Effector CD4-positive, alpha-beta T cell (primary cell): ENCODE results near the gene KCNJ14.
"Not testable (repeated sequence)": the region's sequence is repeated elsewhere in the genome, so short reads cannot be mapped to it uniquely, and the experiment has no call there.

Experiments
- DNase-seq: peaks from one replicate; pipeline ENCODE4 v3.0.0-alpha.2; 2020

KCNJ14 gene

DNA sequence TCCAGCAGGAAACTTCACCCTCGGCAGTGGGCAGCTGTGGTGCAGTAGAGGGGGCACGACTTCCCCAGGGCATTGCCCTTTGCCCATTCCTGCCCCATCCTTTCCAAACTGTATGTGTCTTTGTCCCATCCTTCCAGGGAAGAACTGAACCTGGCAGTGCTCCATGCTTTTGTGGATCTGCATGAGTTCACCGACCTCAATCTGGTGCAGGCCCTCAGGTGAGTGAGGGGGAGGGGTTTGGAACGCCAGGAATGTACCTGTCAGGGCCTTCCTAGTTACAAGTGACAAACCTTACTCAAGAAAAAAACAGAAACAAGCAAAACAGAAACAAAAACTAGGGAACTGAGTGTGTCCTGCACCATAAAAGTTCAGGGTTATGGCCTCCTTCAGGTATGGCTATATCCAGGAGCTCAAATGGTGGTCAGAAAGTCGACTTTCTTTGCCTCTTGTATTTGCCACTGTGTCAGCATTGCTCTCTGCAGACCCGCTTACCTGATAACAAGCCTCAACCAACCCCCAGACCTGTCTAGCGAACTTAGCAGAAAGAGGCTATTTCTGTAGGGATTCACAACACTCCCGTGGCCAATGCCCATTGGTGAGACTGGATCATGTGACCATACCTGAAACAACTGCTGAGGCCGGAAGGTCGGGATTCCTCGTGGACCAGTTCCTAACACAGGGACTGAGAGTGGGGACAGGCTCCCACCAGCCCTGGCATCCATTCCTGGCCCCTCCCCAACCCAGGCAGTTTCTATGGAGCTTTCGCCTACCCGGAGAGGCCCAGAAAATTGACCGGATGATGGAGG is 18.0 kb downstream of the KCNJ14 start:
- no peak for DNase-seq

DNA sequence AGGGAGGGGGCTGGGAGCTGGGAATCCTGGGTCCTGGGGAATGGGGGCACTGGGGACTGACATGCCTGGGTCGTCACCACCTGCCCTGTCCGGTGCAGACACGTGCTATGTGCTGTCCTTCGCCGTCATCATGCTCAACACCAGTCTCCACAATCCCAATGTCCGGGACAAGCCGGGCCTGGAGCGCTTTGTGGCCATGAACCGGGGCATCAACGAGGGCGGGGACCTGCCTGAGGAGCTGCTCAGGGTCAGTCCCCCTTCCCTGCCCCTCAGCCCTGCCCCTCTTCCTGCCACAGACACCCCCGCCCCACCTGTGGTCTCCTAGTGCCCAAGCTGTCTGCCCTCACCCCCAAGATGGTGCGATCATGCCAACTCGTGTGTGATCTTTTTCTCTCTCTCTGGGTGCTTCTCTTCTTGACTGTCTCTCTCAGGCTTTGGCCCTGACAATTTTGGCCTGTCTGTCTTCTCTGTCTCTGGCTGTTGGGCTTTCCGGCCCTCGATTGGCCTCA is 18.8 kb downstream of the KCNJ14 start:
- no peak for DNase-seq

DNA sequence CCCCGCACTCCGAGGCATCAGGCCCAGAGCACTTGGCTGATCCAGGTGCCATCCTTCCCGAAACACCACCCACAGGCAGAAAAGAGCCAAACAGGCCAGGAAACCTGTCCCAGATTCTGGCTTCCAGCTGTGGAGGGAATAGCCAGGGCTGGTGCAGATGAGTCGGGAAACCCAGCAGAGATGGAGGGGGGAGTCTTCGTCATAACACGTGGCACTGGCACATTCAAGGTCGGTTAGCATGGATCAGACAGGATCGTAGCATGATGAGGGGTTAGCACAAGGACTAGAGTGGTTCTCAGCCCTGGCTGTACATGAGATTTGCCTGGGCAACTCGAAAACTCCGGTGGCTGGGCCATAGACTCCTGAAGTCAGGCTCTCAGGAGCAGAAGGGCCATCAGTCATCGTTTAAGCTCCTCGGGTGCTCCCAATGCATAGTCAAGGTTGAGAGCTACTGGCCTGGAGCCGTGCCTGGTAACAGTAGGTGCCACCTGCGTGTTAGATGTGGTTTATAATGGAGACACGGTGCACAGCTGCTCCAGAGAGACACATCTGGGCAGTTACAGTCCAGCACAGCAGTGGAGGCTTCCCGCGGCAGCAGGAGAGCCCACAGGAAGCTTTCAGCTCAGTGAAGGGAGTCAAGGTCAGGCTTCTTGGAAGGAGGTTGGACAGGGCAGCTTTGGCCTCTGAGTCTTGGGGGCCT is 20.1 kb downstream of the KCNJ14 start:
- no peak for DNase-seq

DNA sequence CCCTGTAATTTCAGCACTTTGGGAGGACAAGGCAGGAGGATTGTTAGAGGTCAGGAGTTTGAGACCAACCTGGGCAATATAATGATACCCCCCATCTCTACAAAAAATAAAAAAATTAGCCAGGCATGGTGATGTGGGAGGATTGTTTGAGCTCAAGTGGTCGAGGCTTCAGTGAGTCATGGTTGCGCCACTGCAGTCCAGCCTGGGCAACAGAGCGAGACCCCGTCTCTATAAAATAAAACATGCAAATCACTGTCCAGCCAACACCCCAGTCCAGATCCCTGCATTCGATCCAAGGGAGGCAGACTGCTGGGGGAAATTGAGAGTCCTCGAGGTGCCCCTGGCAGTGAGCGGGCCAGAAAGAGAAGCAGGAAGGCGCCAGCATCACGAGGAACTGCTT is 20.8 kb downstream of the KCNJ14 start:
- DNase-seq: no peak

DNA sequence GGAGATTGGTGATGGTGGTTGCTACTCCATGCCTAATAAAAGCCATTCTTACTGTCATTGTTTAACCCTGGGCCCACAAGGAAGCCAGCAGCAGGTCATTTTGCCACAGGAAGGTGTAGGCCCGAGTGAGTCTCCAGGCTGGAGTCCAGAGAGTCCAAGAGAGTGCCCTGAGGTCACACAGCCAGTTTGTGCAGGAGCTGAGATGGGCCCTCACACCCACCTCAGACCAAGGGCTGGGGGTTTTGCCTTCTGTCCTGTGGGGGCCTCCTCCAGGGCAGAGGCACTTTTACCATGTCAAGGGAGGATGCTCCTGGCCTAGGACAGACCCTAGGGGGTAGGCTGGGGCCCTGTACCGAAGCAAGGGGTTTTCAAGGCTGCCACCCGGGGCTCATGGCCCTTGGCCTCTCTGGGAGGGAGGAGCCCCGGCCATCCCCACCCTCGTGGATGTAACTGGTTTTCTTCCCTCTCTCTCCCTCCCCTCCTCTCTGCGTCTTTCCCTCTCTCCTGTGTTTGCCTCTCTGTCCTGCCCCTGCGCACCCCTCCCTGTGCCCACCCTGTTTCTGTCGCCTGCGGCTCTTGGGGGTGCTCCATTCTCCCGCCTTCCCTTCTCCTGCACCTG is 21.8 kb downstream of the KCNJ14 start:
- DNase-seq: no peak

DNA sequence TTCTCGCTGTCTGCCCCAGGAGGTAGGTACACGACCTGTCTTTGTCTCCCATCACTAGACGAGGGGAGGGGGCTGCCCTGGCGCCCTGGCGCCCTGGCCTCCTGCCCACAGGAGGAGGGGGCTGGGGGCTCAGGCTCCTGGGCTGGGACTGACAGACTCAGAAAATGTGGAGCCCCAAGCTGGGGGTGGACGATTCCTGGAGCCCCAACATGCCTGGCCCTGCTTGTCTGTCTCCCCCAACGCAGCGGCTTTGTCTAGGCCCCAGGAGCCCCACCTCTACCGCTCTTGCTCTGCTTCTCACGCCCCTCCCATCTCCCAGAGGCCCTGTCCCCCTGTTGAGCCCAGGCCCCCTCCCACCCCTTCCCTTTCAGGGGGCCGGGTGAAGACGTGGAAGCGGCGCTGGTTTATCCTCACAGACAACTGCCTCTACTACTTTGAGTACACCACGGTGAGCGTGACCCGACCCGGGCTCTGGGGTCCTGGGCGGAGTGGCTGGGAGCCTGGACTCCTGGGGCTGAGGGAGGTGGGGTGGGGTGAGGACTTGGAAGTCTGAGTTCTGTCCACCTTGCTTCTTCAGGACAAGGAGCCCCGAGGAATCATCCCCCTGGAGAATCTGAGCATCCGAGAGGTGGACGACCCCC is 22.4 kb downstream of the KCNJ14 start:
- no peak for DNase-seq

DNA sequence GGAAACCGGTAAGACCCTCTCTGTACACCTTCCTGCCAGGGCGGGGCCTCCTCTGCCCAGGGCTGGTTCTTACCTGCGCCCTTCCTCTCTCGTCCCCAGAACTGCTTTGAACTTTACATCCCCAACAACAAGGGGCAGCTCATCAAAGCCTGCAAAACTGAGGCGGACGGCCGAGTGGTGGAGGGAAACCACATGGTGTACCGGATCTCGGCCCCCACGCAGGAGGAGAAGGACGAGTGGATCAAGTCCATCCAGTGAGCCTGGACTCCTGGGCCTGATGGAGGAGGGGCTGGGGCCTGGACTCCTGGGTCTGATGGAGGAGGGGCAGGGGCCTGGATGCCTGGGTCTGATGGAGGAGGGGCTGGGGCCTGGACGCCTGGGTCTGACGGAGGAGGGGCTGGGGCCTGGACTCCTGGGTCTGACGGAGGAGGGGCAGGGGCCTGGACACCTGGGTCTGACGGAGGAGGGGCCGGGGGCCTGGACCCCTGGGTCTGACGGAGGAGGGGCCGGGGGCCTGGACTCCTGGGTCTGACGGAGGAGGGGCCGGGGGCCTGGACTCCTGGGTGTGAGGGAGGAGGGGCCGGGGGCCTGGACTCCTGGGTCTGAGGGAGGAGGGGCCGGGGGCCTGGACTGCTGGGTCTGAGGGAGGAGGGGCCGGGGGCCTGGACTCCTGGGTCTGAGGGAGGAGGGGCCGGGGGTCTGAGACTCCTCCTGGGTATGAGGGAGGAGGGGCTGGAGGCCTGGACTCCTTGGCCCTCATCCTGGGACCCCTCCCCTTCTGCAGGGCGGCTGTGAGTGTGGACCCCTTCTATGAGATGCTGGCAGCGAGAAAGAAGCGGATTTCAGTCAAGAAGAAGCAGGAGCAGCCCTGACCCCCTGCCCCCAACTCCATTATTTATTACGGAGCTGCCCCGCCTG is 23.2 kb downstream of the KCNJ14 start:
- DNase-seq: no peak

DNA sequence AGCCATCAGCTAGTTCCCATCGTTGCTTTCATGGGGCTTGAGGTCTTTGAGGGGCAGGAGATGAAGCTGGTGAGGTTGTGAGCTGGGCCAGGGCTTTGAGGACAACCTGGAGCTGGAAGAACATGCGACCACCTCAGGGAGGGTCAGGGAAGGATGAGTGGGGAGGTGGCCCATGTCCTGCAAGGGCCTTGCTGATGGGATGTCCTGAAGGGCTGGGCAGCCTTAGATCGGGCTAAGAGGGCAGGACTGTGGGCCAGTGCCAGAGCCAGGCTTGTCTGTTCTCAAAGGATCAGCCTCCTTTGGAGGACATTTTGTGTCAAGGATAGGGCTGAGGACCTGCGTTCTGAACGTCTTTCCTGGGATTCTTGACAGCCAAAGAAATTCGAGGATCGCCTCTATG is 24.3 kb downstream of the KCNJ14 start:
- DNase-seq: no peak

DNA sequence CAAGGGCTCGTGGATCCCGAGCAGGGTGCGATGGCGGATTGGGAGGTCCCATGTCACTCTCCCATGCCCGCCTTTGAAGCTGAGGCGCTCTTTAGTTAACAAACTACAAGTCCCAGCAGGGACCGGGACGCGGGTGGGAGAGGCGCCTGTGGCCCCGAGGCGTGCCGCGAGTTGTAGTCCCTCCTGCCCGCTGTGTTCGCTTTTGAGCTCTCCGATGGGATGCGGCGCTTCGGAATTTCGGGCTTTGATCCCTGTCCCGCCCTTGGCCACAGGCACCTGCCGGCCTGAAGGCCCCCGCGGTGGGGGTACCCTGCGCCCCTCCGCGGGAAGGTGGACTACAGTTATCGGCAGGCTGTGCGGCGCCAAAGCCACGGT is 24.8 kb downstream of the KCNJ14 start:
- DNase-seq: no peak

DNA sequence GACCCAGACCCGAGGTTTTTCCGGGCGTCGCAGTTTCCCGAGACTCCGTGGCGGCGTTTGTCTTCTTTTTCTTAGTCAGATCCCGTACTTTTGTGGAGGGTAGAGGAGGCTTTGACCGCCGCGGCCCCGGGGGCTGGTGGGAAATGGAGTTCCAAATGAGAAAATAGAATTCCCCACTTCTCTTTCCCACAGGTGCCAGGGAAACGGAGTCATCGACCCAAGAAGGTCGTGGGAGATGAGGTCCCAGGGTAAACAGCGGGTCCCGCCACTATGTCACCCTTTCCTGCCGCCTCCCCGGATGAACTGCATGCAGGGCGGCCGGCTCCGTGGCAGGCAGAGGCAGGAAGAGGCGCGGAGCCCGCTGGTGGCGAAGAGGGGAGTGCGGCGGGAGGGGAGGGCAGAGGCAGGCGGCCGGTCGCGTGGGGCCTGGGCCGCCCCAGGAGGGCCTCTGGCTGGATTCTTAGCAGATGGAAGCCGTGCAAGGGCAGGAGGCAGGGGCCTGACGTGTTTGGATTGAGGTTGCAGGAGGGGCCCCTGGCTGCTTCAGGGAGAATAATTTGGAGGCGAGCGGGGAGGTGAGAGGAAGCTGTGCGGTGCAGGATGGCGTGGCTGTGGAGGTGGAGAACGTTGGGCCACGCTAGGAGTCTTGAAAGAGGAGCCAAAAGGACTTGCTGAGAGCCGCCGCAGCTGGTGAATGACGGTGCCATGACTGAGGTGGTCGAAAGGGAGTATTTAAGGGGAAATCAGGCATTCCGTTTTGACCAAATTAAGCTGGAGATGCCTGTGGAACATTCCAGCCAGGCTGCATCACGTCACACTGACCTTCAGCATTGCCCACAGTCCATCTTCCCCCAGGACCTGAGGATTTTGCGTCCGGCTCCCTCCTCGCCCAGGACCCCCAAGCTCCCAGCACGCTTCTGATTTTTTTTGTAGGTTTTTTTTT is 25.5 kb downstream of the KCNJ14 start:
- peak; percentile 53 for DNase-seq

DNA sequence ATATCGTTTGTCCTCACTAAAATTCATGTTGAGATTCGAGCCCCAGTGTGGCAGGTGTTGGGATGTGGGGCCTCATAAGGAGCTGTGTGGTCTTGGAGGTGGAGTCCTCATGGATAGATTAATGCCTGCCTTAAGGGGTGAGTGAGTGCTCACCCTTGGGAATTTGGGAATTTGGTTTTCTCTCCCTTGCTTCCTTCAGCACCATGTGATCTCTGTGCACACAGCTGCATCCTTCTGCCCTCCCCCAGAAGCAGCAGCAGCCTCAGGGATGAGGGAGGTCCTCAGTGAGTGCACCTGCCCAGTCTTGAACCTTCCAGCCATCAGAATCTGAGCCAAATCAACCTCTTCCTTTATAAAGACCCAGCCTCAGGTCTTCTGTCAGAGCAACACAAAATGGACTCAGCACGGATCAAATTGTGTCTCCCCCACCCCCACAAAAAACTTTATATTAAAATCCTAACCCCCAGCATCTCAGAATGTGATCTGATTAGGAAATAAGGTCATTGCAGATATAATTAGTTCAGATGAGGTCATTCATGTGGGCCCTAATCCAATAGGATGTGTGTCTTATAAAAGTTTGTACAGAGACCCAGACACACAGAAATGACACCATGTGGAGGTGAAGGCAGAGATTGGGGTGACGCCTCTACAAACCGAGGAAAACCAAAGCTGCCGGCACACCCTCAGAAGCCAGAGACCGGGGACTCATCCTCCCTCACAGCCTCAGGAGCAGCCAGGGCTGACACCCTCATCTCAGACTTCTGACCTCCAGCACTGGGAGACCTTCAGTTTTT is 26.7 kb downstream of the KCNJ14 start:
- no peak for DNase-seq

DNA sequence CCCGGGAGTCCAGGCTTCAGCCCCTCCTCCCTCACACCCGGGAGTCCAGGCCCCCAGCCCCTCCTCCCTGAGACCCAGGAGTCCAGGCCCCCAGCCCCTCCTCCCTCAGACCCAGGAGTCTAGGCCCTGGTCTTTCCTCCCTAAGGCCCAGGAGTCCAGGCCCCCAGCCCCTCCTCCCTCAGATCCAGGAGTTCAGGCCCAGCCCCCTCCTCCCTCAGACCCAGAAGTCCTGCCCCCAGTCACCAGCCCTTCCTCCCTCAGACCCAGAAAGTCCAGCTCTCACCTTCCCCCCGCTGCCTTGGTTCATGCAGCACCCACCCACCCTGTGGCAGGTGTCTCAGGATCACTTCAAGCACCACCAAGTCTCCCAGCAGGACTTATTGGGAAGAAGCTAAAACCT is 27.9 kb downstream of the KCNJ14 start:
- DNase-seq: no peak

DNA sequence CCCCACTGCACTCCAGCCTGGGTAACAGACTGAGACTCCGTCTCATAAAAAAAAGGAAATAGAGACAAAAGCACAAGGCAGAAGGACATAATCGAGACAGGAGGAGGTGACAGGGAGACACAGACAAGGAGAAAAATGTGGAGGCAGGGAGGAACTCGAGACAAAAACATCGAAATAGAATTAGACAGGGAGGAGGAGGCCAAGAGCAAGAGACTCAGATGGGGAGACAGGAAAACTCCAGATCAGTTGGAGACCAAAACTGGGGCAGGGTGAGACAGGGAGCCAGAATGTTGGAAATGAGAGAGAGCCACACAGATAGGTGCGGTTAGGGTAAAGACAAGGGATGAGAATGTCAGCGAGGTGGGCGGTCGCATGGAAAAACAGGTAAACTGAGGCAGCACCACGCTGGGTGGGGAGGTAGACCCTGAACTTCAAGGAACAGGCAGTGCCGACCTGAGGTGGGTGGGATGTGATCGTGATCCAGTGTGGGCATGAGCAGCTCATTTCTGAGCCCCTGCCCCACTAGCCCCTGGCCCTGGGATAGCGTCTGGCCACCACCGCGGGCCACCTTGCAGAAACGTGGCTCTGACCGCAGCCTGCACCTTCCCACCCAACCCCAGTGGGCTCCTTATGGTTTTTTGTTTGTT is 29.0 kb downstream of the KCNJ14 start:
- no peak for DNase-seq

DNA sequence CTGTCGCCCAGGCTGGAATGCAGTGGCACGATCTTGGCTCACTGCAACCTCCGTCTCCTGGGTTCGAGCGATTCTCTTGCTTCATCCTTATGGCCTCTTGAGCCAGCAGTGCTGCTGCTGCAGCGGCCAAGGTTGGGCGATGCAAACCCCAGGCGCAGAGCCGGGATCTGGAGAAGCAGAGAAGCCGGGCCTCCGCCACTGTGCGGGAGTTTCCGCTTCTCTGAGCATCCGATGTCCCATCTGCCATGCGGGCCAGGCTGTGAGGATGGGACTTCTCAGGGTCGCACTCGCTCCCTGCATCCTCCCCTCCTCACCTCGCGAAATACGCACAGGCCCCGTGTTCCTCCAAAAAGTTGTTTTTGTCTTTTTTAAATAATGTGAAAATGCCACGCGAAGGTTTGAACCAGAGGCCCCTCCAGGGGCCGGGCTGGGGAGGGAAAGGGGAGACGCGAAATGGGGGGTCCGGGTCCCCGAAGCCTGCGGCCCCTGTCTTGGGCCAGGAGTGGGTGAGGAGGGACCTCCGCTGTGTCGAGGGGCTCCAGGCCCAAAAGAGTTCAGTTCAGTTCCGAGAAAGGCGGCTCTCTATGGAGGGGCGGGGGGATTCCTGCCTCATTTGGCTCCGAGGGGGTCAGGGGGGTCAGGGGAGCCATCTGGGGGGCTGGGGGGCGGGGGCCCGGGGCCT is 29.7 kb downstream of the KCNJ14 start:
- DNase-seq: no peak

DNA sequence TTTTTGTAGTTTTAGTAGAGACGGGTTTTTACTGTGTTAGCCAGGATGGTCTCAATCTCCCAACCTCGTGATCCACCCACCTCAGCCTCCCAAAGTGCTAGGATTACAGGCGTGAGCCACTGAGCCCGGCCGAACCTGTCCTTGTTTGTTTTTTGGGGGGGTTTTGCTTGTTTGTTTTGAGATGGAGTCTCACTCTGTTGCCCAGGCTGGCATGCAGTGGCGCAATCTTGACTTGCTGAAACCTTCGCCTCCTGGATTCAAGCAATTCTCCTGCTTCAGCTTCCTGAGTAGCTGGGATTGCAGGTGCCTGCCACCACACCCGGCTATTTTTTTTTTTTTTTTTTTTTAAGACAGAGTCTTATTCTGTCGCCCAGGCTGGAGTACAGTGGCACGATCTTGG is 31.3 kb downstream of the KCNJ14 start:
- not testable (repeated sequence) for DNase-seq

DNA sequence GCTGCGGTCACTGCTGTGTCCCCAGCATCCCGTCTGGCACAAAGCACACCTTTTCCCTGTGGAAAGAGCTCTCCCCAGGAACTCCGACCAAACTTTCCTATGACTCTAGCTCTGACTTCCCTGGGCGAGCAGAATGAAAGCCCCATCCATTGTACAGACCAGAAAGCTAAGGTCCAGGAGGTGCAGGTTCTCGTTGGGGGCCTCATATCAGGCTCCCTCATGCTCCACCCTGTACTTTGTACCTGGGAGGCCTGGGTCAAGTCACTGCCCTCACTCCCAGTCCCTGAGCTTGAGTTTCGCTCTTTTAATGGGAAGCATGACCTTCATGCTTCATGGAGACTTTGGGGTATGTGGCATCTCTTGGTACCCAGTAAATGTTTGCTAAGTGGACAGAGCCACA is 32.2 kb downstream of the KCNJ14 start:
- DNase-seq: no peak

DNA sequence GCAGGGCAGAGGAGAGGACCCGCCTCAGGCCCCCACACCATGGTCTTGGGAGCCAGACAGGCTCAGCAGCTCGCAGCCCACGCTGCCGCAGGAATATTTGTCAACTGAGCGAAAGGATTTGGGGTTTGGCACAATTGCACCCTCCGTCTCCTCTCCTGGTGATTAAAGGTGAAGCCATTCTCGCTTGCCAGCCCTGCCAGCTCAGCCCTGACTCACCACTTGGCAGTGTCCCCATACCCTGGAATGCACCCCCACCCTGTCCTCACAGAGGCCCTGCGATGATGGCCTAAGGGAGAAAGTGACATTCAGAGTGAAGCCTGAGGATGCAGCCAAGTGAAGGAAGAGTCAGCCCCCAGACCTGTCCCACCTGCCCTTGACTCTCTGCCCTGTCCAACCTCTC is 32.6 kb downstream of the KCNJ14 start:
- no peak for DNase-seq

DNA sequence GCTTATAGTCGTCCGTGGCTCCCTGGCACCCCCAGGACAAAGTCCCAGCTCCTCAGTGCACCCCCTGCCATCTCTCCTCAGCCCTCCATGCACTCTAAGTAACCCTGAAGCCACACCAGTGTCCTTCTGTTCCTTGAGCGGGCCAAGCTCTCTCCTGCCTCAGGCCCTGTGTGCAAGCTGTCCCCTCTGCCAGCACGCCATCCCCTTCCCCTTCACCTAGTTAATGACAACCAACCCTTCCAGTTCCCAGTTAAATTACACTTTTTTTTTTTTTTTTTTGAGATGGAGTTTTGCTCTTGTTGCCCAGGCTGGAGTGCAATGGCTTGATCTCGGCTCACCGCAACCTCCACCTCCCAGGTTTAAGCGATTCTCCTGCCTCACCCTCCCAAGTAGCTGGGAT is 33.1 kb downstream of the KCNJ14 start:
- not testable (repeated sequence) for DNase-seq

DNA sequence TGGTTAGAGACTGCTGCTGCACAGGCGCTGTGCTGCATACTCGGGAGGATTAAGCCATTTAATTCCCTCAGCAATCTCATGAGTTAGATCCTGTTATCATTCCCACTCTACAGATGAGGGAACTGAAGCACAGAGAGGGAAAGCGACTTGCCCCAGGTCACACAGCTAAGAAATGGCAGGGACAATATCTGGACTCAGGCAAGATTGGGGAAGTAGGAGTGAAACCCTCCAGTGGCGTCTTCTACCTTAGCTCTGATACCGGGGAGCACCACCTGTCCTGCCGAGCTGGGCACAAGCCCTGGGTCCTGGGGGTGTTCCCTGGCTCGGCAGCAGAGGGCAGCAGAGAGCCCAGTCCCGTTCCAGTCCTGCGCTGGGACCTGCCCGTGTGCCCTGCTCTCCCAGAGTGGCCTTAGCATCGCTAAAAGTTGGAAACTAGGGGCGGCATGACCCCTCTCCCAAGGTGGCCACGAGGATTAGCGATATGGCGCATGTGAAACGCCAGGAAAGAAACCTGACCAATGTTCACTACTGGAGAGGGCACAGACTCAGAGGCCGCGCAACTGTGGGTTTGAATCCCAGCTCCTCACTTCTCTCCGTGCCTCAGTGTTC is 34.3 kb downstream of the KCNJ14 start:
- peak; percentile 70 for DNase-seq
